SK-N-SH treated with all-trans-retinoic acid at 6 μM for 48 hours (cell line): Measurements from ENCODE around the gene C17orf107.
"Not testable (repeated sequence)": the region's sequence is repeated elsewhere in the genome, so short reads cannot be mapped to it uniquely, and the experiment has no call there.

Experiments
- ARNTL ChIP-seq: fragments of 450-650 bp; formaldehyde crosslinking; IDR thresholded peaks from 2 replicates; pipeline ENCODE4 v1.5.0; 2020; ENCODE audit warnings: low read depth, mild to moderate bottlenecking, moderate library complexity, borderline replicate concordance
- TCF4 ChIP-seq: fragments of 250-450 bp; sonication (Bioruptor Pico); IDR thresholded peaks from 2 replicates; pipeline ENCODE4 v1.8.0; 2021; ENCODE audit warnings: mild to moderate bottlenecking, moderate library complexity, borderline replicate concordance
- ZNF70 ChIP-seq: fragments of 450-650 bp; formaldehyde crosslinking; IDR thresholded peaks from 2 replicates; pipeline ENCODE4 v1.5.0; 2020; ENCODE audit warnings: mild to moderate bottlenecking, moderate library complexity
- TF ChIP-seq, protein P1 (sequence below): fragments of 250-450 bp; sonication (Bioruptor Pico); IDR thresholded peaks from 2 replicates; pipeline ENCODE4 v1.5.1; 2020; ENCODE audit warnings: low read depth, mild to moderate bottlenecking, moderate library complexity
- TF ChIP-seq, protein P2 (sequence below): fragments of 250-450 bp; sonication (Bioruptor Pico); IDR thresholded peaks from 2 replicates; pipeline ENCODE4 v1.8.0; 2020; ENCODE audit warnings: mild to moderate bottlenecking, moderate library complexity, borderline replicate concordance

DNA sequence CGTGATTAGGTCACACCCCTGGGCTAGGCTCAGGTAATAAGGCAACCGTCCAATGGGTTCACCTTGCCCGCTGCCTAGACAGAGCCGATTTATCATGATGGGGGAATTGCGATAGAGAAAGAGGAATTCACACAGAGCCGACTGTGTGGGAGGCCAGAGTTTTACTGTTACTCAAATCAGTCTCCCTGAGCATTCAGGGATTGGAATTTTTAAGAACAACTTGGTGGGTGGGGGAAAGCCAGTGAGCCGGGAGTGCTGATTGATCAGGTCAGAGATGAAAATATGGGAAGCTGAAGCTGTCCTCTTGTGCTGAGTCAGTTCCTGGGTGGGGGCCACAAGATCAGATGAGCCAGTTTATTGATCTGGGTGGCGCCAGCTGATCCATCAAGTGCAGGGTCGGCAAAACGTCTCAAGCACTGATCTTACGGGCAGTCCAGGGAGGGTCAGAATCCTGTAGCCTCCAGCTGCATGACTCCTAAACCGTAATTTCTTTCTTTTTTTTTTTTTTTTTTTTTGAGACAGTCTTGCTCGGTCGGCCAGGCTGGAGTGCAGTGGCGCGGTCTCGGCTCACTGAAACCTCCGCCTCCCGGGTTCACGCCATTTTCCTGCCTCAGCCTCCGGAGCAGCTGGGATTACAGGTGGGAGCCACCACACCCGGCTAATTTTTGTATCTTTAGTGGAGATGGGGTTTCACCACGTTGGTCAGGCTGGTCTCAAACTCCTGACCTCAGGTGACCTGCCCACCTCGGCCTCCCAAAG, 27.4 kb downstream of the C17orf107 start:
- not testable (repeated sequence) for TF ChIP-seq TCF4; ARNTL; ZNF70 (CRISPR knock-in tag)
- TF ChIP-seq, protein P1, sequence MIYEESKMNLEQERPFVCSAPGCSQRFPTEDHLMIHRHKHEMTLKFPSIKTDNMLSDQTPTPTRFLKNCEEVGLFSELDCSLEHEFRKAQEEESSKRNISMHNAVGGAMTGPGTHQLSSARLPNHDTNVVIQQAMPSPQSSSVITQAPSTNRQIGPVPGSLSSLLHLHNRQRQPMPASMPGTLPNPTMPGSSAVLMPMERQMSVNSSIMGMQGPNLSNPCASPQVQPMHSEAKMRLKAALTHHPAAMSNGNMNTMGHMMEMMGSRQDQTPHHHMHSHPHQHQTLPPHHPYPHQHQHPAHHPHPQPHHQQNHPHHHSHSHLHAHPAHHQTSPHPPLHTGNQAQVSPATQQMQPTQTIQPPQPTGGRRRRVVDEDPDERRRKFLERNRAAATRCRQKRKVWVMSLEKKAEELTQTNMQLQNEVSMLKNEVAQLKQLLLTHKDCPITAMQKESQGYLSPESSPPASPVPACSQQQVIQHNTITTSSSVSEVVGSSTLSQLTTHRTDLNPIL: not testable (repeated sequence)
- TF ChIP-seq, protein P2, sequence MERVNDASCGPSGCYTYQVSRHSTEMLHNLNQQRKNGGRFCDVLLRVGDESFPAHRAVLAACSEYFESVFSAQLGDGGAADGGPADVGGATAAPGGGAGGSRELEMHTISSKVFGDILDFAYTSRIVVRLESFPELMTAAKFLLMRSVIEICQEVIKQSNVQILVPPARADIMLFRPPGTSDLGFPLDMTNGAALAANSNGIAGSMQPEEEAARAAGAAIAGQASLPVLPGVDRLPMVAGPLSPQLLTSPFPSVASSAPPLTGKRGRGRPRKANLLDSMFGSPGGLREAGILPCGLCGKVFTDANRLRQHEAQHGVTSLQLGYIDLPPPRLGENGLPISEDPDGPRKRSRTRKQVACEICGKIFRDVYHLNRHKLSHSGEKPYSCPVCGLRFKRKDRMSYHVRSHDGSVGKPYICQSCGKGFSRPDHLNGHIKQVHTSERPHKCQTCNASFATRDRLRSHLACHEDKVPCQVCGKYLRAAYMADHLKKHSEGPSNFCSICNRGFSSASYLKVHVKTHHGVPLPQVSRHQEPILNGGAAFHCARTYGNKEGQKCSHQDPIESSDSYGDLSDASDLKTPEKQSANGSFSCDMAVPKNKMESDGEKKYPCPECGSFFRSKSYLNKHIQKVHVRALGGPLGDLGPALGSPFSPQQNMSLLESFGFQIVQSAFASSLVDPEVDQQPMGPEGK (CRISPR knock-in tag): not testable (repeated sequence)
